Liver (tissue), 9 donors: ENCODE data around the gene TFDP1. TPM values are rescaled to one million over a fixed set of nuclear protein-coding genes. Genes with fewer than 3 reads are reported as not detected.

Experiments
- DNase-seq: peaks from one replicate; pipeline ENCODE4 v3.0.0-alpha.2; 2017; ENCODE audit warnings: low spot score
- H3K27ac ChIP-seq, 2 donors: one replicate each; pipeline ENCODE4 v1.7.0; 2013; ENCODE audit warnings: inconsistent platforms in 2 of 2, low read length in 2 of 2, control low read depth in 1 of 2, low read depth in 1 of 2, mild to moderate bottlenecking in 1 of 2
- H3K27me3 ChIP-seq, 4 donors: one replicate each; pipeline versions ENCODE4 v1.6.1 to v1.7.0; 2013; ENCODE audit warnings: low read length in 3 of 4, inconsistent platforms in 1 of 4, mild to moderate bottlenecking in 1 of 4, moderate library complexity in 1 of 4; ENCODE audit not compliant: control insufficient read depth in 4 of 4, insufficient read depth in 4 of 4
- H3K36me3 ChIP-seq, 4 donors: one replicate each; pipeline versions ENCODE4 v1.6.1 to v1.7.0; 2013; ENCODE audit warnings: low read length in 3 of 4, mild to moderate bottlenecking in 3 of 4, low read depth in 1 of 4, moderate library complexity in 1 of 4; ENCODE audit not compliant: control insufficient read depth in 4 of 4, insufficient read depth in 3 of 4
- H3K4me1 ChIP-seq, 4 donors: one replicate each; pipeline versions ENCODE4 v1.6.1 to v1.7.0; 2013; ENCODE audit warnings: low read length in 3 of 4, mild to moderate bottlenecking in 3 of 4, moderate library complexity in 1 of 4; ENCODE audit not compliant: control insufficient read depth in 4 of 4, insufficient read depth in 4 of 4
- H3K4me3 ChIP-seq, 3 donors: one replicate each; pipeline versions ENCODE4 v1.6.1 to v1.7.0; 2013; ENCODE audit warnings: low read length in 3 of 3, control low read depth in 1 of 3, low read depth in 1 of 3, mild to moderate bottlenecking in 1 of 3
- H3K9ac ChIP-seq, 2 donors: one replicate each; pipeline ENCODE4 v1.7.0; 2013; ENCODE audit warnings: low read length in 2 of 2, mild to moderate bottlenecking in 2 of 2, moderate library complexity in 2 of 2, control low read depth in 1 of 2, low read depth in 1 of 2
- H3K9me3 ChIP-seq, 4 donors: one replicate each; pipeline versions ENCODE4 v1.6.1 to v1.7.0; 2013; ENCODE audit warnings: low read length in 3 of 4; ENCODE audit not compliant: control insufficient read depth in 4 of 4
- EGR1 ChIP-seq, 2 donors: IDR thresholded peaks; 2 replicates each; pipeline ENCODE4 v1.6.1; 2016 to 2018; ENCODE audit warnings: antibody characterized with exemption in 2 of 2, low read depth in 2 of 2
- FOXA1 ChIP-seq: IDR thresholded peaks from 2 replicates; pipeline ENCODE4 v1.6.1; 2016; ENCODE audit warnings: antibody characterized with exemption
- FOXA2 ChIP-seq: IDR thresholded peaks from 2 replicates; pipeline ENCODE4 v1.6.1; 2016; ENCODE audit warnings: antibody characterized with exemption
- GABPA ChIP-seq, 2 donors: IDR thresholded peaks in 1 of 2; conservative IDR thresholded peaks in 1 of 2; 2 replicates each; pipeline ENCODE4 v1.6.1; 2016; ENCODE audit warnings: antibody characterized with exemption in 2 of 2, mild to moderate bottlenecking in 1 of 2, moderate library complexity in 1 of 2
- HNF4A ChIP-seq, 2 donors: conservative IDR thresholded peaks; 2 replicates each; pipeline ENCODE4 v1.6.1; 2016; ENCODE audit warnings: antibody characterized with exemption in 2 of 2, mild to moderate bottlenecking in 2 of 2
- HNF4G ChIP-seq: IDR thresholded peaks from 2 replicates; pipeline ENCODE4 v1.6.1; 2016; ENCODE audit warnings: antibody characterized with exemption
- JUND ChIP-seq, 2 donors: IDR thresholded peaks; 2 replicates each; pipeline ENCODE4 v1.6.1; 2016; ENCODE audit warnings: antibody characterized with exemption in 2 of 2
- NR2F2 ChIP-seq: IDR thresholded peaks from 2 replicates; pipeline ENCODE4 v1.6.1; 2016; ENCODE audit warnings: antibody characterized with exemption
- RAD21 ChIP-seq, 2 donors: IDR thresholded peaks; 2 replicates each; pipeline ENCODE4 v1.6.1; 2016; ENCODE audit warnings: antibody characterized with exemption in 2 of 2, mild to moderate bottlenecking in 2 of 2
- RXRA ChIP-seq, 2 donors: IDR thresholded peaks; 2 replicates each; pipeline ENCODE4 v1.6.1; 2017 to 2018; ENCODE audit warnings: antibody characterized with exemption in 2 of 2, mild to moderate bottlenecking in 1 of 2
- SP1 ChIP-seq: IDR thresholded peaks from 2 replicates; pipeline ENCODE4 v1.6.1; 2018; ENCODE audit warnings: antibody characterized with exemption, mild to moderate bottlenecking
- TAF1 ChIP-seq: conservative IDR thresholded peaks from 2 replicates; pipeline ENCODE4 v1.6.1; 2016; ENCODE audit warnings: antibody characterized with exemption, mild to moderate bottlenecking
- YY1 ChIP-seq: IDR thresholded peaks from 2 replicates; pipeline ENCODE4 v1.6.1; 2016; ENCODE audit warnings: antibody characterized with exemption, mild to moderate bottlenecking
- WGBS: extraction: QIAGEN DNeasy Blood & Tissue Kit; methylation state at CpG from one replicate; pipeline ENCODE4 v1.1.7; 2013; 5-methylcytosine and 5-hydroxymethylcytosine counted together
- polyA plus RNA-seq, 2 donors: library from polyadenylated mRNA; stranded (reverse) in 1 of 2; unstranded in 1 of 2; fragments of 200-250 nt in 1 of 2; fragments of >200 nt in 1 of 2; fragmentation: Nextera tagmentation in 1 of 2; extraction: Ambion mirVana in 1 of 2; gene quantifications; one replicate each; pipeline versions ENCODE4 v1.2.1 to v1.2.3, GENCODE V29; 2013 to 2015
- total RNA-seq, 2 donors: library from RNA; depleted of rRNA; stranded (reverse); fragments of >200 nt; gene quantifications; one replicate each; pipeline ENCODE4 v1.2.3, GENCODE V29; 2014
- TF ChIP-seq, protein P1 (sequence below): IDR thresholded peaks from 2 replicates; pipeline ENCODE4 v1.6.1; 2016; ENCODE audit warnings: antibody characterized with exemption
- TF ChIP-seq, protein P2 (sequence below): IDR thresholded peaks from 2 replicates; pipeline ENCODE4 v1.6.1; 2016; ENCODE audit warnings: antibody characterized with exemption
- TF ChIP-seq, protein P3 (sequence below): IDR thresholded peaks from 2 replicates; pipeline ENCODE4 v1.6.1; 2016; ENCODE audit warnings: antibody characterized with exemption, mild to moderate bottlenecking
- TF ChIP-seq, protein P4 (sequence below): IDR thresholded peaks from 2 replicates; pipeline ENCODE4 v1.6.1; 2016; ENCODE audit warnings: antibody characterized with exemption
- donor health status: healthy.
- donor health status: healthy.
- donor health status: healthy.
- donor health status: healthy.
- donor health status: healthy.

The TFDP1 gene
- total and polyA plus RNA-seq, 4 donors = 9.9 to 140 (median 17.8) TPM

DNA sequence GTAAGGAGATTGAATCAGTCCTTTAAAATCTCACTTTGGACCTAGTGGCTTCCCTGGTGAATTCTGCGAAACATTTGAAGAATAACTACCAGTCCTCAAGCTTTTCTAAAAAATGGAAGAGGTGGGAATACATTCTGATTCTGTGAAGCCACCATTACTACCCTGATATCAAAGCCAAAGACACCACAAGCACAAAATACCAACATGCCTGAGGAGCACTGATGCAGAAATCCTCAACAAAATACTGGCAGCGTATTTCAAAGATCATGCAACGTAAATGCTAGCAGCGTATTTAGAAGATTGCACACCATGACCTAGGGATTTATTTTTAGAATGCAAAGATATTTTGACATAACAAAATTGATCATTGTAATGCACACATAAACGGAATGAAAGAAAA lies 59.0 kb downstream of the TFDP1 start:
- no peaks in the 10 kb centered on the region for H3K27me3 ChIP-seq
- WGBS = 97% methylated on average over 5 of the region's 5 CpGs
- TF ChIP-seq, protein P1, sequence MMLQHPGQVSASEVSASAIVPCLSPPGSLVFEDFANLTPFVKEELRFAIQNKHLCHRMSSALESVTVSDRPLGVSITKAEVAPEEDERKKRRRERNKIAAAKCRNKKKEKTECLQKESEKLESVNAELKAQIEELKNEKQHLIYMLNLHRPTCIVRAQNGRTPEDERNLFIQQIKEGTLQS = no peak
- TF ChIP-seq, protein P2, sequence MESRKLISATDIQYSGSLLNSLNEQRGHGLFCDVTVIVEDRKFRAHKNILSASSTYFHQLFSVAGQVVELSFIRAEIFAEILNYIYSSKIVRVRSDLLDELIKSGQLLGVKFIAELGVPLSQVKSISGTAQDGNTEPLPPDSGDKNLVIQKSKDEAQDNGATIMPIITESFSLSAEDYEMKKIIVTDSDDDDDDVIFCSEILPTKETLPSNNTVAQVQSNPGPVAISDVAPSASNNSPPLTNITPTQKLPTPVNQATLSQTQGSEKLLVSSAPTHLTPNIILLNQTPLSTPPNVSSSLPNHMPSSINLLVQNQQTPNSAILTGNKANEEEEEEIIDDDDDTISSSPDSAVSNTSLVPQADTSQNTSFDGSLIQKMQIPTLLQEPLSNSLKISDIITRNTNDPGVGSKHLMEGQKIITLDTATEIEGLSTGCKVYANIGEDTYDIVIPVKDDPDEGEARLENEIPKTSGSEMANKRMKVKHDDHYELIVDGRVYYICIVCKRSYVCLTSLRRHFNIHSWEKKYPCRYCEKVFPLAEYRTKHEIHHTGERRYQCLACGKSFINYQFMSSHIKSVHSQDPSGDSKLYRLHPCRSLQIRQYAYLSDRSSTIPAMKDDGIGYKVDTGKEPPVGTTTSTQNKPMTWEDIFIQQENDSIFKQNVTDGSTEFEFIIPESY = no peak
- no peak for TF ChIP-seq RXRA (IDR thresholded peaks at IDR 0.05)
- no peak overlapping the region for H3K4me3 ChIP-seq
- peaks cover 3 to 20% (median 7%) of the 10 kb centered on the region in 4 donors for H3K36me3 ChIP-seq
- H3K9ac ChIP-seq = no peak overlapping the region
- peaks cover 16 to 28% (median 23%) of the 10 kb centered on the region in 4 donors for H3K4me1 ChIP-seq
- H3K27ac ChIP-seq = no peak overlapping the region
- H3K9me3 ChIP-seq = no peaks in the 10 kb centered on the region
- no peak for DNase-seq

DNA sequence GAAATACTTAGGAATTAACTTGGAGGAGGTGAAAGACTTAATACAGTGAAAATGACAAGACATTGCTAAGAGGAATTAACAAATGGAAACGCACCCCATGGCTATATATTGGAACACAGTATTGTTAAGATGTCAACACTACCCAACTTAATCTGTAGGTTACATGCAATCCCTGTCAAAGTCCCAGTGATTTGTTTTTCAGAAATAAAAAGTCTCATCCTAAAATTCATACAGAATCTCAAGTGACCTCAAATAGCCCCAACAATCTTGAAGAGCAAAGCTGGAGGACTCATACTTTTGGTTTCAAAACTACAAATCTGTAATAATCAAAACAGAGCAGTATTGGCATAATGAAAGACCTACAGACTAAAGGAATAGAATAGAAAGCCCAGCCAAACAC lies 60.2 kb downstream of the TFDP1 start:
- DNase-seq = no peak
- TF ChIP-seq NR2F2 = no peak
- TF ChIP-seq JUND (IDR thresholded peaks at IDR 0.05) = no peak
- no peak for TF ChIP-seq YY1
- no peak for TF ChIP-seq FOXA2
- TF ChIP-seq TAF1 = no peak
- TF ChIP-seq RAD21 (IDR thresholded peaks at IDR 0.05) = no peak
- TF ChIP-seq, protein P3, sequence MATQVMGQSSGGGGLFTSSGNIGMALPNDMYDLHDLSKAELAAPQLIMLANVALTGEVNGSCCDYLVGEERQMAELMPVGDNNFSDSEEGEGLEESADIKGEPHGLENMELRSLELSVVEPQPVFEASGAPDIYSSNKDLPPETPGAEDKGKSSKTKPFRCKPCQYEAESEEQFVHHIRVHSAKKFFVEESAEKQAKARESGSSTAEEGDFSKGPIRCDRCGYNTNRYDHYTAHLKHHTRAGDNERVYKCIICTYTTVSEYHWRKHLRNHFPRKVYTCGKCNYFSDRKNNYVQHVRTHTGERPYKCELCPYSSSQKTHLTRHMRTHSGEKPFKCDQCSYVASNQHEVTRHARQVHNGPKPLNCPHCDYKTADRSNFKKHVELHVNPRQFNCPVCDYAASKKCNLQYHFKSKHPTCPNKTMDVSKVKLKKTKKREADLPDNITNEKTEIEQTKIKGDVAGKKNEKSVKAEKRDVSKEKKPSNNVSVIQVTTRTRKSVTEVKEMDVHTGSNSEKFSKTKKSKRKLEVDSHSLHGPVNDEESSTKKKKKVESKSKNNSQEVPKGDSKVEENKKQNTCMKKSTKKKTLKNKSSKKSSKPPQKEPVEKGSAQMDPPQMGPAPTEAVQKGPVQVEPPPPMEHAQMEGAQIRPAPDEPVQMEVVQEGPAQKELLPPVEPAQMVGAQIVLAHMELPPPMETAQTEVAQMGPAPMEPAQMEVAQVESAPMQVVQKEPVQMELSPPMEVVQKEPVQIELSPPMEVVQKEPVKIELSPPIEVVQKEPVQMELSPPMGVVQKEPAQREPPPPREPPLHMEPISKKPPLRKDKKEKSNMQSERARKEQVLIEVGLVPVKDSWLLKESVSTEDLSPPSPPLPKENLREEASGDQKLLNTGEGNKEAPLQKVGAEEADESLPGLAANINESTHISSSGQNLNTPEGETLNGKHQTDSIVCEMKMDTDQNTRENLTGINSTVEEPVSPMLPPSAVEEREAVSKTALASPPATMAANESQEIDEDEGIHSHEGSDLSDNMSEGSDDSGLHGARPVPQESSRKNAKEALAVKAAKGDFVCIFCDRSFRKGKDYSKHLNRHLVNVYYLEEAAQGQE = no peak
- TF ChIP-seq, protein P4, sequence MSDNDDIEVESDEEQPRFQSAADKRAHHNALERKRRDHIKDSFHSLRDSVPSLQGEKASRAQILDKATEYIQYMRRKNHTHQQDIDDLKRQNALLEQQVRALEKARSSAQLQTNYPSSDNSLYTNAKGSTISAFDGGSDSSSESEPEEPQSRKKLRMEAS = no peak
- no peak for TF ChIP-seq GABPA (IDR thresholded peaks at IDR 0.05 in 1 of 2, conservative IDR thresholded peaks at IDR 0.05 in 1 of 2)
- TF ChIP-seq HNF4G = no peak
- TF ChIP-seq EGR1 (IDR thresholded peaks at IDR 0.05; ENCODE audit: low read depth in 2 of 2) = no peak
- TF ChIP-seq RXRA (IDR thresholded peaks at IDR 0.05) = no peak
- TF ChIP-seq, protein P2 = no peak
- TF ChIP-seq, protein P1 = no peak
- TF ChIP-seq FOXA1 = no peak
- no peak for TF ChIP-seq SP1
- TF ChIP-seq HNF4A (conservative IDR thresholded peaks at IDR 0.05) = no peak
- H3K27ac ChIP-seq = no peak overlapping the region

More for the DNA sequence above, 60.2 kb downstream of the TFDP1 start:
- Histone ChIP-seq H3K4me3 (no peak overlapping the region), H3K4me1 (peaks cover 16 to 28% (median 23%) of the 10 kb centered on the region in 4 donors), H3K36me3 (peaks cover 0 to 10% (median 4%) of the 10 kb centered on the region in 4 donors), H3K9ac (no peak overlapping the region), H3K9me3 (no peaks in the 10 kb centered on the region), H3K27me3 (no peaks in the 10 kb centered on the region)
- 97% methylated on average over 1 of the region's 1 CpG for WGBS
